Thyroid gland (tissue), 4 donors: Measurements from ENCODE around the gene LYPD3.

Source experiments
- POLR2A ChIP-seq, 2 donors: fragments of 450-650 bp; IDR thresholded peaks; one replicate each; pipeline ENCODE4 v1.6.1; 2017; ENCODE audit warnings: antibody characterized with exemption in 2 of 2, mild to moderate bottlenecking in 2 of 2, moderate library complexity in 1 of 2
- TF ChIP-seq, protein P1 (sequence below), 6 experiments: fragments of 200-600 bp in 3 of 6; fragments of 450-650 bp in 3 of 6; sonication (generic) in 3 of 6; IDR thresholded peaks; one replicate each; pipeline ENCODE4 v1.5.1; 2016 to 2019; ENCODE audit warnings: antibody characterized with exemption in 6 of 6, mild to moderate bottlenecking in 2 of 6, inconsistent platforms in 1 of 6, moderate library complexity in 1 of 6

DNA sequence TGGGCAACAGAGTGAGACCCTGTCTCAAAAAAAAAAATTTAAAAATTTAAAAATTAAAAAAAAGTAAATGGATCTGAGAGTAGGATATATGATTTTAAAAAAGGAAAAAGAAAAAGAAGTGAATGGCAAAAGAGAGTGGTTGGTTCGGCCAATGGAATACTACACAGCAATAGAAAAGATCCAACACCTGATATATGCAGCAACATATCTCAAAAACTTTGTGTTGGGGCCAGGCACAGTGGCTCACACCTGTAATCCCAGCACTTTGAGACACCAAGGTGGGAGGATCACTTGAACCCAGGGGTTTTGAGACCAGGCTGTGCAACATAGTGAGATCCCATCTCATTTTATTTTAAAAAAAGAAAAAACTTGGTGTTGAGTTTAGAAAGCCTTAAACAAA is 1.4 kb upstream of the LYPD3 start:
- no peak for TF ChIP-seq POLR2A (IDR thresholded peaks at IDR 0.05)
- TF ChIP-seq, protein P1, sequence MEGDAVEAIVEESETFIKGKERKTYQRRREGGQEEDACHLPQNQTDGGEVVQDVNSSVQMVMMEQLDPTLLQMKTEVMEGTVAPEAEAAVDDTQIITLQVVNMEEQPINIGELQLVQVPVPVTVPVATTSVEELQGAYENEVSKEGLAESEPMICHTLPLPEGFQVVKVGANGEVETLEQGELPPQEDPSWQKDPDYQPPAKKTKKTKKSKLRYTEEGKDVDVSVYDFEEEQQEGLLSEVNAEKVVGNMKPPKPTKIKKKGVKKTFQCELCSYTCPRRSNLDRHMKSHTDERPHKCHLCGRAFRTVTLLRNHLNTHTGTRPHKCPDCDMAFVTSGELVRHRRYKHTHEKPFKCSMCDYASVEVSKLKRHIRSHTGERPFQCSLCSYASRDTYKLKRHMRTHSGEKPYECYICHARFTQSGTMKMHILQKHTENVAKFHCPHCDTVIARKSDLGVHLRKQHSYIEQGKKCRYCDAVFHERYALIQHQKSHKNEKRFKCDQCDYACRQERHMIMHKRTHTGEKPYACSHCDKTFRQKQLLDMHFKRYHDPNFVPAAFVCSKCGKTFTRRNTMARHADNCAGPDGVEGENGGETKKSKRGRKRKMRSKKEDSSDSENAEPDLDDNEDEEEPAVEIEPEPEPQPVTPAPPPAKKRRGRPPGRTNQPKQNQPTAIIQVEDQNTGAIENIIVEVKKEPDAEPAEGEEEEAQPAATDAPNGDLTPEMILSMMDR (IDR thresholded peaks at IDR 0.05), result no peak
